GM19372 (cell line): ENCODE results near the gene PRKD1.

ENCODE experiments used
- ATAC-seq: cut with Tn5 transposase; IDR thresholded peaks from one replicate; pipeline ENCODE4 v1.9.1; 2021; ENCODE audit warnings: mild to moderate bottlenecking, low read depth, moderate library complexity; ENCODE audit not compliant: unreplicated experiment

The PRKD1 gene

DNA sequence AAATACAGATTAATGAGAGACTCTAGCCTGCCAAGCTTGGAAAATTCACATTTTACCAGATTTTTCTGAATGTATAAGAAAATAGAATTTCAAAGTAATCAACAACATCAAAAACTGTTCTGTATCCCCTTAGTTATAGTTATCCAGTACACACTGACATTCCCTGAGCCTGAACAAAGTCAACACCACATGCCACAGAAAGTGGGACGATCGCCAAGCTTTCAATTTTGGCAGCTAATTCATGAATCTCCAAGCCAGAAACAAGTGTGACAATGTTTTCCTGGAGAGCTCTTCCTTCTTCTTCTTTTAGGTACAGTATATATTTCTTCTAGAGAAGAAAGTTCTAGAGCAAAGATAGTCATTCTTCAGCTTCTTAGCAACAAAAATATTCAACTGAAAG lies 290.2 kb downstream of the PRKD1 start:
- ATAC-seq: no peak

- no peak for ATAC-seq
These were observed 290.8 kb downstream of the PRKD1 start for GRCh38 chr14:29636870-29637269.

- ATAC-seq: no peak
These were observed 297.0 kb downstream of the PRKD1 start for GRCh38 chr14:29630566-29631160.

DNA sequence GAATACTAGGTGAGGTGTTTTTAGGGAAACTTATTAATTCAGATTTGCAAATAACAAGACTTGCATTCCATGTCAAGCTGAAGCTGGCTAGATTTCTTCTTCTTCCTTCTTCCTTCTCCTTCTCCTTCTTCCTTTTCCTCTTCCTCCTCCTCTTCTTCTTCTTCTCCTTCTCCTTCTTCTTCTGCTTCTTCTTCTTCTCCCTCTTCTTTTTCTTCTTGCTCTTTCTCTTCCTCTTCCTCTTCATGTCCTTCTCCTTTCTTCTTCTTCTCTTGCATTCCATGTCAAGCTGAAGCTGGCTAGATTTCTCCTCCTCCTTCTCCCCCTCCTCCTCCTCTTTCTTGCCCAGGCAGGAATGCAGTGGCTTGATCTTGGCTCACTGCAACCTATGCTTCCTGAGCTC lies 297.8 kb downstream of the PRKD1 start:
- no peak for ATAC-seq

DNA sequence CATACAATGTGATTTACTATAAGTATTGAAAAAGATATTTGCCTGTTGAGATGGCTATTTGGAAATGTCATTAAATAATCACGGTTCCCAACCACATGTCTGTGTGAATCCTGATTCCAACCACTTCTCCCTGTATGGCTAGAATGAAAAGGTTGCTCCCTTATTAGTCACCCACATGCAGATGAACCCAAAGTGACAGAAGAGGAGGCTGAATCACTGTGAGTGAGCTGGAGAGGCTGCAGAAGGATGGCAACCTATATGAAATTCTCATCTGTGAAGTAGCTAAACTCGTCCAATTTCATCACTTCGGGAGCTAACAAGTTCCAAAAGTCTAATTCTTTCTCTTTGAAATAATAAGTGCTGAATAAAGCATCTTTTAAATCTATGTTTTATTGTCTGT lies 300.5 kb downstream of the PRKD1 start:
- ATAC-seq: no peak

GRCh38 chr14:29618323-29619067 lies 309.2 kb downstream of the PRKD1 start:
- no peak for ATAC-seq

- no peak for ATAC-seq
These were observed 310.7 kb downstream of the PRKD1 start for GRCh38 chr14:29616922-29617321.

GRCh38 chr14:29608861-29609260 lies 318.8 kb downstream of the PRKD1 start:
- no peak for ATAC-seq

GRCh38 chr14:29607169-29607568 lies 320.5 kb downstream of the PRKD1 start:
- ATAC-seq: no peak

DNA sequence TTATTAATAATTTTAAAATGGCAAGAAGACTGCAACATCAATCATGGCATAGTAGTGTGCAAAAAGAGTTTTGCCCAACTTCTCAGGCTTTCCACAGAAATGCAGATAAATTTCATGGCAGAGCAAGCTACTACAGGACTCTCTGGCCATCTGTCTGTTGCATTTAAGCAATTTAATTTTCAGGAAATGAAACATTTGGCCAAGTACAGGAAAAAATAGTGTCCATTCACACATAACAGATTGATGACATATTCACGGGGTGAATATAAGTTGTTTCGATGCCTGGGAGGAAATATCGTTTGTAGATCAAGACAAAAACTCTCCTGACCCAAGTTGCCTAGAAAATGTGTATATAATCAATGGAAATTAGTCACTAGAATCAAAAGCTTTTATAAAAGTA lies 324.0 kb downstream of the PRKD1 start:
- no peak for ATAC-seq

DNA sequence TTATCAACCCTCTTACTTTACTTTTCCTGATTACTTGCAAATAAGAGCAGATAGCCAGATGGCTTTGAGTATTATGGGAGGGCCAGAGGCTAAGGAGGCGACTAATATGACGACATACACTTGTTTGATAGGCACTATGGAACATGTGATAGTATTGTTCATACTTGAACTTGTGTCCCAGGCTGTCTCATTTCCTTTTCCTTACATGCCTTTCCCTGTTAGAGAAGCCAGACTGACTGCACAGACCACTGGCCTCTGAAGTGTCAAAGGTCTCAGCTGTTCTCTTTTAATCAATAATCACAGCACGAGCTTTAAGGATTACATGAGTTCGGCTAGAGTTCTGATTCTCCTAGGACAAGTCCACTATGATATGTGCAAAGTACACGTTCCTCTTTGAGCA lies 326.0 kb downstream of the PRKD1 start:
- no peak for ATAC-seq

- ATAC-seq: no peak
These were observed 339.7 kb downstream of the PRKD1 start for GRCh38 chr14:29587761-29588470.

DNA sequence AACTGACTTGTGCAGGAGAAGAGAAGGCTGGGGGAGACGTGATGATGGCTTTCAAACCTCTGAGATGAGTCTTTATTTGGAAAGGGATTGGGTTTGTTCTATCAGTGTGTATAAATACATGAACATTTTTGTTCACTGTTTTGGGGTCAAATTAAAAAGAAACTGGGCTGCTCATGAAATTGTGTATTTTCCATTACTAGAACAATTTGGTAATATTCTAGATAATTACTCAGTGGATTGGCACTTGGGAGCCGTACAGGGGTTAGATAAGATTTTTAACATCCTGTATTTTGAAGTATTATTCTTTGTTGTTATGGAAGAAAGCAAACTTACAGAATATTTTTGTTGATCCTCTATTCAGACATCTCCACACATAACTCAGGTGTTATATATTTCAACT lies 340.6 kb downstream of the PRKD1 start:
- no peak for ATAC-seq

DNA sequence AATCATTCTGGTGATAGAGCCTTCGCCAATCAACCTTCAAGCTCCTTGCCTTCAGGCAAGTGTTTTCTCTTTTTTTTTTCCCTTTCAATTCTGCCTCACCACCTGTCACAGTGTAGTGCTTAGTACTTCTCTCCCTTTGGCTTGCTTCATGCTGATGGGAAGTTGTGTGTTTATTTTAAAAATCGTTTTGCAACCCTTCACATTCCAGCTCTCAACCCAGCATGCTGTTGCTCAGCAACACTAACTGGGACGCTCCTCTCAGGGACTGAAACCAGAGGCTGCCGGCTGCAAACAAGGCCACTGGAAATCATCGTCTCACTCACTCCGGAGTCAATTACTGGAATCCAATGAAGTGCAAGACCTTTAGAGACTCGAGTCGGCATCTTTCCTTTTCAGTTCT lies 342.7 kb downstream of the PRKD1 start:
- ATAC-seq: no peak

- ATAC-seq: no peak
These were observed 346.9 kb downstream of the PRKD1 start for GRCh38 chr14:29580763-29581162.

- no peak for ATAC-seq
These were observed 347.8 kb downstream of the PRKD1 start for GRCh38 chr14:29579838-29580237.

DNA sequence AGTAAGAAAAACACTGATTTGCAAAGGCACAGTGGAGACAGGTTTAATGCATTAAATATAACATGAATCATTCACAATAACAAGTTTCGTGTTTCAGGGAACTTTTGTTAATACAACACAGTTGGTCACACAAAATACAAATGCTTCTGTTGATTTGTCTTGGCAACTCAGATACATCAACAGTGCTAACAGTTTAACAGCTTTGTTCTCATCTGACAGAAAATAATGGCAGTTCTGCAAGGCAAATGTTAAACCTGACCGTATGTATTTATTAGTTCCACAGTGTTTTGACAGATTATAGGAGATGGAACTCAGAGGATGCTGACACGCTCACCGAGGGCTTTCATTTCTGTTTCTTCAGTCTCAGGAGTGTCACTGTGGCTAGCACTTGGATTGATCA lies 350.7 kb downstream of the PRKD1 start:
- no peak for ATAC-seq

DNA sequence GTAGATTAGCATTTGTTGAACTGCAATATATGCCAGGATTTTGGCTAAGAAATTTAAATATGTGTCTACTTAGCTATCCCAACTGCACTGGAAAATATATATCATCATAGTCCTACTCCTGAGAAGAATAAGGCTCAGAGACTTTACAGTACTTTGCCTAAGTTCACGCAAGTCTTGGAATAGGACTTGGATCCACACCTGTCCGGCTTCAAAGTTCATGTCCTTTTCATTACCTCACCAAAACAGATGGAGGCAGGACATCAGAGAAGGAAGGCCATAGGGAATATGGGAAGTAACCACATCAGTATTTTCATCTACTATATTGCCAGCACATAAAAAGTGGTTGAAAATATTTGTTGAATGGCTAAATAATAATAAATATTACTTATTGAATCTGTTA lies 358.5 kb downstream of the PRKD1 start:
- ATAC-seq: no peak

DNA sequence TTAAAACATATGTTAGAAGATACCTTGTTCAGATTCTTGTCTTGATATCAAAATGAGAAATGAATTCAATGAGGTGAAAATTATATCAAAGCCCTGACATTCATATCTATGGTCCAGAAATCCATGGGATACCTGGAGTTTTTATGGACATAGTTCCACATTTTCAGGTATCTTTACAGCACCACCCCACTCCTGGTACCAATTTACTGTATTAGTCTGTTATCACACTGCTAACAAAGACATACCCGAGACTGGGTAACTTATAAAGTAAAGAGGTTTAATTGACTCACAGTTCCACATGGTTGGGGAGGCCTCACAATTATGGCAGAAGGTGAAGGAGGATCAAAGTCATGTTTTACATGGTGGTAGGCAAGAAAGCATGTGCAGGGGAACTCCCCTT lies 361.5 kb downstream of the PRKD1 start:
- ATAC-seq: no peak

GRCh38 chr14:29558516-29558915 lies 369.1 kb downstream of the PRKD1 start:
- ATAC-seq: no peak

- no peak for ATAC-seq
These were observed 373.3 kb downstream of the PRKD1 start for GRCh38 chr14:29554335-29554734.

DNA sequence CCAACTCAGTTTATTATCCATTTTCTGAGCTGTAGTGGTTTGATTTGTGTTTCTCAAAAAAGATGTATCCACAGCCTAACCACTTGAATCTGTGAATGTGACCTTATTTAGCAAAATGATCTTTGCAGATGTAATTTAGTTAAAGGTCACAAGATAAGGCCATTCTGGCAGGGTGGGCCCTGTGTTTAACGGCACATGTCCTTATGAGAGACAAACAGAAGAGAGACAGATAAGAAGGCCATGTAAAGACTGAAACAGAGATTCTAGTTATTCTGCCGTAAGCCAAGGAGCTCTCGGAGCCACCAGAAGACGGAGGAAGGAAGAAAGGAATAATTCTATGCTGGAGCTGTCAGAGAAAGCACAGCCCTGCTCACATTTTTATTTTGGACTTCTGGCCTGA lies 374.2 kb downstream of the PRKD1 start:
- ATAC-seq: no peak
